GM12878 (cell line): ENCODE measurements around the gene TSFM. TPM values are rescaled to one million over a fixed set of nuclear protein-coding genes. Genes with fewer than 3 reads are reported as not detected.

ENCODE experiments used
- CBFB ChIP-seq: IDR thresholded peaks from 2 replicates; pipeline ENCODE4 v1.6.1; 2016; ENCODE audit warnings: antibody characterized with exemption, low read depth
- CBX3 ChIP-seq: fragments of 200-600 bp; sonication (generic); IDR thresholded peaks from 2 replicates; pipeline ENCODE4 v1.6.1; 2016; ENCODE audit warnings: low read depth, borderline replicate concordance
- ESRRA ChIP-seq: IDR thresholded peaks from 2 replicates; pipeline ENCODE4 v1.6.1; 2012; ENCODE audit warnings: mild to moderate bottlenecking, low read length, improper control_type of control experiment
- FOS ChIP-seq: IDR thresholded peaks from 3 replicates; pipeline ENCODE4 v1.6.1; 2011; ENCODE audit warnings: borderline replicate concordance; ENCODE audit not compliant: insufficient read length; ENCODE audit errors: extremely low read depth
- FOXM1 ChIP-seq: IDR thresholded peaks from 2 replicates; pipeline ENCODE4 v1.6.1; 2012; ENCODE audit warnings: low read depth, mild to moderate bottlenecking, inconsistent platforms, low read length, moderate library complexity
- HCFC1 ChIP-seq: fragments of 150-350 bp; IDR thresholded peaks from 2 replicates; pipeline ENCODE4 v1.6.1; 2014; ENCODE audit warnings: low read length
- IKZF1 ChIP-seq: fragments of 450-650 bp; conservative IDR thresholded peaks from 2 replicates; pipeline ENCODE4 v1.6.1; 2017; ENCODE audit warnings: antibody characterized with exemption, mild to moderate bottlenecking
- IRF4 ChIP-seq: IDR thresholded peaks from 2 replicates; pipeline ENCODE4 v1.6.1; 2011; ENCODE audit warnings: low read depth, low read length
- MEF2B ChIP-seq: fragments of 450-650 bp; IDR thresholded peaks from 2 replicates; pipeline ENCODE4 v1.6.1; 2018; ENCODE audit warnings: mild to moderate bottlenecking, moderate library complexity; ENCODE audit not compliant: partially characterized antibody, poor library complexity, severe bottlenecking
- MYB ChIP-seq: fragments of 150-350 bp; IDR thresholded peaks from 2 replicates; pipeline ENCODE4 v1.6.1; 2014; ENCODE audit warnings: mild to moderate bottlenecking, low read depth, low read length, borderline replicate concordance
- NRF1 ChIP-seq: conservative IDR thresholded peaks from 2 replicates; pipeline ENCODE4 v1.6.1; 2011; ENCODE audit warnings: mild to moderate bottlenecking, low read depth, low read length, improper control_type of control experiment
- POLR2AphosphoS5 ChIP-seq: IDR thresholded peaks from 2 replicates; pipeline ENCODE4 v1.6.1; 2011; ENCODE audit warnings: mild to moderate bottlenecking, low read length, inconsistent platforms
- SIN3A ChIP-seq: IDR thresholded peaks from 2 replicates; pipeline ENCODE4 v1.6.1; 2012; ENCODE audit warnings: low read depth, low read length, improper control_type of control experiment
- SIX5 ChIP-seq: IDR thresholded peaks from 2 replicates; pipeline ENCODE4 v1.6.1; 2011; ENCODE audit warnings: mild to moderate bottlenecking, low read depth, low read length, moderate library complexity; ENCODE audit not compliant: severe bottlenecking
- STAT3 ChIP-seq: IDR thresholded peaks from 2 replicates; pipeline ENCODE4 v1.6.1; 2011; ENCODE audit warnings: low read depth, low read length, improper control_type of control experiment
- TAF1 ChIP-seq: IDR thresholded peaks from 2 replicates; pipeline ENCODE4 v1.6.1; 2011; ENCODE audit warnings: mild to moderate bottlenecking, low read depth, low read length, borderline replicate concordance
- TCF3 ChIP-seq: IDR thresholded peaks from 2 replicates; pipeline ENCODE4 v1.6.1; 2012; ENCODE audit warnings: low read depth, mild to moderate bottlenecking, low read length, borderline replicate concordance; ENCODE audit not compliant: insufficient read depth
- ZSCAN29 ChIP-seq: fragments of 450-650 bp; IDR thresholded peaks from 2 replicates; pipeline ENCODE4 v1.6.1; 2017; ENCODE audit warnings: mild to moderate bottlenecking, moderate library complexity
- polyA plus RNA-seq, 11 experiments: library from polyadenylated mRNA; depleted of rRNA in 4 of 11; unstranded in 6 of 11; stranded (reverse) in 5 of 11; fragments of >200 nt; fragmentation: Nextera tagmentation in 4 of 11; fragmentation: Illumina TruSeq in 1 of 11; extraction: Ambion mirVana in 4 of 11; extraction: Trizol in 1 of 11; gene quantifications; 1 replicate in 1 of 11; 2 replicates in 10 of 11; pipeline versions ENCODE4 v1.2.1 to v1.2.3, GENCODE V29; 2011 to 2016; ENCODE audit warnings: inconsistent platforms in 2 of 11, missing spikeins in 2 of 11, low read depth in 1 of 11
- total RNA-seq, 4 experiments: library from RNA; depleted of rRNA in 3 of 4; stranded (reverse); fragments of >200 nt in 3 of 4; fragmentation: Illumina TruSeq in 1 of 4; extraction: Trizol in 1 of 4; gene quantifications; 2 replicates each; pipeline versions ENCODE4 v1.2.1 to v1.2.3, GENCODE V29; 2013 to 2021
- TF ChIP-seq, protein P1 (sequence below): fragments of 150-350 bp; IDR thresholded peaks from 2 replicates; pipeline ENCODE4 v1.6.1; 2014; ENCODE audit warnings: mild to moderate bottlenecking, low read depth, low read length
- TF ChIP-seq, protein P2 (sequence below): fragments of 450-650 bp; IDR thresholded peaks from 2 replicates; pipeline ENCODE4 v1.6.1; 2014; ENCODE audit warnings: mild to moderate bottlenecking
- TF ChIP-seq, protein P3 (sequence below): fragments of 150-350 bp; IDR thresholded peaks from 2 replicates; pipeline ENCODE4 v1.6.1; 2016; ENCODE audit warnings: low read depth, low read length
- TF ChIP-seq, protein P4 (sequence below): IDR thresholded peaks from 2 replicates; pipeline ENCODE4 v1.6.1; 2012; ENCODE audit warnings: low read depth, low read length, improper control_type of control experiment

TSFM gene
- total and polyA plus RNA-seq, 10 of the 15 experiments (the other 5 are each of a cell fraction or from before 2014, with no cell fraction given) = 36.7 to 132 (median 45.6) TPM

- TF ChIP-seq ZSCAN29 = no peak
- no peak for TF ChIP-seq HCFC1
- no peak for TF ChIP-seq SIN3A
- TF ChIP-seq, protein P1, sequence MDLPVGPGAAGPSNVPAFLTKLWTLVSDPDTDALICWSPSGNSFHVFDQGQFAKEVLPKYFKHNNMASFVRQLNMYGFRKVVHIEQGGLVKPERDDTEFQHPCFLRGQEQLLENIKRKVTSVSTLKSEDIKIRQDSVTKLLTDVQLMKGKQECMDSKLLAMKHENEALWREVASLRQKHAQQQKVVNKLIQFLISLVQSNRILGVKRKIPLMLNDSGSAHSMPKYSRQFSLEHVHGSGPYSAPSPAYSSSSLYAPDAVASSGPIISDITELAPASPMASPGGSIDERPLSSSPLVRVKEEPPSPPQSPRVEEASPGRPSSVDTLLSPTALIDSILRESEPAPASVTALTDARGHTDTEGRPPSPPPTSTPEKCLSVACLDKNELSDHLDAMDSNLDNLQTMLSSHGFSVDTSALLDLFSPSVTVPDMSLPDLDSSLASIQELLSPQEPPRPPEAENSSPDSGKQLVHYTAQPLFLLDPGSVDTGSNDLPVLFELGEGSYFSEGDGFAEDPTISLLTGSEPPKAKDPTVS = no peak
- TF ChIP-seq, protein P2, sequence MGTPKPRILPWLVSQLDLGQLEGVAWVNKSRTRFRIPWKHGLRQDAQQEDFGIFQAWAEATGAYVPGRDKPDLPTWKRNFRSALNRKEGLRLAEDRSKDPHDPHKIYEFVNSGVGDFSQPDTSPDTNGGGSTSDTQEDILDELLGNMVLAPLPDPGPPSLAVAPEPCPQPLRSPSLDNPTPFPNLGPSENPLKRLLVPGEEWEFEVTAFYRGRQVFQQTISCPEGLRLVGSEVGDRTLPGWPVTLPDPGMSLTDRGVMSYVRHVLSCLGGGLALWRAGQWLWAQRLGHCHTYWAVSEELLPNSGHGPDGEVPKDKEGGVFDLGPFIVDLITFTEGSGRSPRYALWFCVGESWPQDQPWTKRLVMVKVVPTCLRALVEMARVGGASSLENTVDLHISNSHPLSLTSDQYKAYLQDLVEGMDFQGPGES = no peak
- TF ChIP-seq IKZF1 = peak; percentile 70; the same call in 1 of the 2 replicates
- TF ChIP-seq STAT3 = 0 out of 2 replicates have a peak, but pooled peaks have one; percentile 76
- no peak for TF ChIP-seq ESRRA
- no peak for TF ChIP-seq IRF4
- TF ChIP-seq CBX3 = no peak
- no peak for TF ChIP-seq MYB
- no peak for TF ChIP-seq NRF1
- no peak for TF ChIP-seq CBFB
- TF ChIP-seq FOS = no peak
- no peak for TF ChIP-seq TCF3
- TF ChIP-seq FOXM1 = peak; percentile 66; the same call in 1 of the 2 replicates
- TF ChIP-seq, protein P3, sequence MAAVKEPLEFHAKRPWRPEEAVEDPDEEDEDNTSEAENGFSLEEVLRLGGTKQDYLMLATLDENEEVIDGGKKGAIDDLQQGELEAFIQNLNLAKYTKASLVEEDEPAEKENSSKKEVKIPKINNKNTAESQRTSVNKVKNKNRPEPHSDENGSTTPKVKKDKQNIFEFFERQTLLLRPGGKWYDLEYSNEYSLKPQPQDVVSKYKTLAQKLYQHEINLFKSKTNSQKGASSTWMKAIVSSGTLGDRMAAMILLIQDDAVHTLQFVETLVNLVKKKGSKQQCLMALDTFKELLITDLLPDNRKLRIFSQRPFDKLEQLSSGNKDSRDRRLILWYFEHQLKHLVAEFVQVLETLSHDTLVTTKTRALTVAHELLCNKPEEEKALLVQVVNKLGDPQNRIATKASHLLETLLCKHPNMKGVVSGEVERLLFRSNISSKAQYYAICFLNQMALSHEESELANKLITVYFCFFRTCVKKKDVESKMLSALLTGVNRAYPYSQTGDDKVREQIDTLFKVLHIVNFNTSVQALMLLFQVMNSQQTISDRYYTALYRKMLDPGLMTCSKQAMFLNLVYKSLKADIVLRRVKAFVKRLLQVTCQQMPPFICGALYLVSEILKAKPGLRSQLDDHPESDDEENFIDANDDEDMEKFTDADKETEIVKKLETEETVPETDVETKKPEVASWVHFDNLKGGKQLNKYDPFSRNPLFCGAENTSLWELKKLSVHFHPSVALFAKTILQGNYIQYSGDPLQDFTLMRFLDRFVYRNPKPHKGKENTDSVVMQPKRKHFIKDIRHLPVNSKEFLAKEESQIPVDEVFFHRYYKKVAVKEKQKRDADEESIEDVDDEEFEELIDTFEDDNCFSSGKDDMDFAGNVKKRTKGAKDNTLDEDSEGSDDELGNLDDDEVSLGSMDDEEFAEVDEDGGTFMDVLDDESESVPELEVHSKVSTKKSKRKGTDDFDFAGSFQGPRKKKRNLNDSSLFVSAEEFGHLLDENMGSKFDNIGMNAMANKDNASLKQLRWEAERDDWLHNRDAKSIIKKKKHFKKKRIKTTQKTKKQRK = no peak
- TF ChIP-seq, protein P4, sequence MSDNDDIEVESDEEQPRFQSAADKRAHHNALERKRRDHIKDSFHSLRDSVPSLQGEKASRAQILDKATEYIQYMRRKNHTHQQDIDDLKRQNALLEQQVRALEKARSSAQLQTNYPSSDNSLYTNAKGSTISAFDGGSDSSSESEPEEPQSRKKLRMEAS = no peak
- TF ChIP-seq MEF2B = no peak
- TF ChIP-seq TAF1 = no peak
- TF ChIP-seq POLR2AphosphoS5 = no peak
- no peak for TF ChIP-seq SIX5
These were observed 54.1 kb downstream of the TSFM start (continued) for GRCh38 chr12:57836442-57837375.
